ACHN (cell line): ENCODE measurements around the gene SERPINA5.

ENCODE experiments used
- DNase-seq: peaks from one replicate; pipeline ENCODE4 v3.0.0-alpha.2; 2015
- in situ Hi-C: cut with HindIII; loops from 2 replicates; pipeline ENCODE4 v1.10.0; 2017; ENCODE audit warnings: low sequenced_read_pairs, low pct_ligation_motif_present, low pct_unique_long_range_greater_than_20kb

SERPINA5 gene

GRCh38 chr14:94548131-94548998 is 32.9 kb upstream of the SERPINA5 start:
- in situ Hi-C loops = no loop called here

GRCh38 chr14:94548999-94549985 is 31.9 kb upstream of the SERPINA5 start:
- peak; percentile 44 for DNase-seq
- in situ Hi-C loops = no loop called here

More at GRCh38 chr14:94548131-94548998, 32.9 kb upstream of the SERPINA5 start:
- no peak for DNase-seq

- DNase-seq = no peak
- in situ Hi-C loops = no loop called here
Measured at GRCh38 chr14:94550041-94550440, 31.2 kb upstream of the SERPINA5 start.

- in situ Hi-C loops = no loop called here
- no peak for DNase-seq
Measured at GRCh38 chr14:94555991-94556390, 25.2 kb upstream of the SERPINA5 start.

- in situ Hi-C loops = no loop called here
- DNase-seq = no peak
Measured at GRCh38 chr14:94557327-94557726, 23.9 kb upstream of the SERPINA5 start.

GRCh38 chr14:94558842-94559241 is 22.4 kb upstream of the SERPINA5 start:
- in situ Hi-C loops = no loop called here

GRCh38 chr14:94559638-94560290 is 21.5 kb upstream of the SERPINA5 start:
- no peak for DNase-seq
- in situ Hi-C loops = no loop called here

More at GRCh38 chr14:94558842-94559241, 22.4 kb upstream of the SERPINA5 start:
- DNase-seq = no peak

GRCh38 chr14:94560291-94560665 is 20.9 kb upstream of the SERPINA5 start:
- in situ Hi-C loops = no loop called here
- DNase-seq = no peak

- DNase-seq = no peak
- in situ Hi-C loops = no loop called here
Measured at GRCh38 chr14:94560751-94561655, 20.2 kb upstream of the SERPINA5 start, which contains the start of gene SERPINA4. Gene SERPINA4 (plus strand): TSS chr14:94561442. CDS start chr14:94563483, 2,041 bp downstream.

- in situ Hi-C loops = no loop called here
- DNase-seq = no peak
Measured at GRCh38 chr14:94561656-94562010, 19.6 kb upstream of the SERPINA5 start.

- no peak for DNase-seq
- in situ Hi-C loops = no loop called here
Measured at GRCh38 chr14:94562022-94562421, 19.2 kb upstream of the SERPINA5 start.

GRCh38 chr14:94562941-94563883 is 18.0 kb upstream of the SERPINA5 start:
- DNase-seq = no peak
- in situ Hi-C loops = no loop called here

- DNase-seq = no peak
Measured at GRCh38 chr14:94564381-94564780, 16.8 kb upstream of the SERPINA5 start.

GRCh38 chr14:94568186-94568585 is 13.0 kb upstream of the SERPINA5 start:
- no peak for DNase-seq
- in situ Hi-C loops = no loop called here

More at GRCh38 chr14:94564381-94564780, 16.8 kb upstream of the SERPINA5 start:
- in situ Hi-C loops = no loop called here

- DNase-seq = no peak
- in situ Hi-C loops = no loop called here
Measured at GRCh38 chr14:94569381-94570001, 11.7 kb upstream of the SERPINA5 start.

GRCh38 chr14:94570002-94570400 is 11.2 kb upstream of the SERPINA5 start:
- in situ Hi-C loops = no loop called here
- no peak for DNase-seq
